Urinary bladder (tissue), 4 donors: ENCODE data around the gene PITPNC1. TPM values are rescaled to one million over a fixed set of nuclear protein-coding genes. Genes with fewer than 3 reads are reported as not detected.
"Not testable (repeated sequence)": the region's sequence is repeated elsewhere in the genome, so short reads cannot be mapped to it uniquely, and the experiment has no call there.

ENCODE experiments used
- DNase-seq: peaks from one replicate; pipeline ENCODE4 v3.0.0-alpha.2; 2015; ENCODE audit errors: extremely low spot score
- H3K27ac ChIP-seq: one replicate; pipeline ENCODE4 v1.5.1; 2013; ENCODE audit warnings: low read depth, mild to moderate bottlenecking, moderate library complexity
- H3K36me3 ChIP-seq: one replicate; pipeline ENCODE4 v1.6.1; 2013; ENCODE audit warnings: mild to moderate bottlenecking, moderate library complexity; ENCODE audit not compliant: insufficient read depth
- H3K4me1 ChIP-seq: one replicate; pipeline ENCODE4 v1.6.1; 2013; ENCODE audit warnings: mild to moderate bottlenecking, moderate library complexity; ENCODE audit not compliant: insufficient read depth
- H3K4me3 ChIP-seq: one replicate; pipeline ENCODE4 v1.5.1; 2013; ENCODE audit warnings: low read depth, low read length
- WGBS: extraction: QIAGEN DNeasy Blood & Tissue Kit; methylation state at CpG from one replicate; pipeline ENCODE4 v1.1.7; 2013; 5-methylcytosine and 5-hydroxymethylcytosine counted together
- polyA plus RNA-seq: library from polyadenylated mRNA; stranded (reverse); fragments of 200-250 nt; gene quantifications from one replicate; pipeline ENCODE4 v1.2.3, GENCODE V29; 2013
- total RNA-seq: library from RNA; depleted of rRNA; stranded (reverse); fragments of >200 nt; gene quantifications from one replicate; pipeline ENCODE4 v1.2.3, GENCODE V29; 2014
- donor health status: healthy with polysubstance abuse.
- donor health status: healthy.

Gene PITPNC1
- total and polyA plus RNA-seq, 2 donors: 9.3 to 13.4 TPM

- Histone ChIP-seq H3K36me3 (no peaks in the 10 kb centered on the region), H3K4me1 (no peaks in the 10 kb centered on the region), H3K27ac (no peak overlapping the region), H3K4me3 (no peak overlapping the region)
- DNase-seq: no peak
- WGBS: 99% methylated on average over 1 of the region's 1 CpG
Observed at GRCh38 chr17:67417507-67417906, 40.4 kb downstream of the PITPNC1 start.

GRCh38 chr17:67420994-67421393 is 43.9 kb downstream of the PITPNC1 start:
- WGBS: 84% methylated on average over 5 of the region's 5 CpGs

GRCh38 chr17:67421869-67422273 is 44.8 kb downstream of the PITPNC1 start:
- Histone ChIP-seq H3K4me3 (no peak overlapping the region), H3K36me3 (no peaks in the 10 kb centered on the region), H3K4me1 (no peaks in the 10 kb centered on the region), H3K27ac (no peak overlapping the region)
- WGBS: 69% methylated on average over 3 of the region's 3 CpGs
- DNase-seq: no peak

More at GRCh38 chr17:67420994-67421393, 43.9 kb downstream of the PITPNC1 start:
- Histone ChIP-seq H3K36me3 (no peaks in the 10 kb centered on the region), H3K27ac (no peak overlapping the region), H3K4me3 (no peak overlapping the region), H3K4me1 (no peaks in the 10 kb centered on the region)
- no peak for DNase-seq

GRCh38 chr17:67422296-67422695 is 45.2 kb downstream of the PITPNC1 start:
- 91% methylated on average over 4 of the region's 4 CpGs for WGBS

DNA sequence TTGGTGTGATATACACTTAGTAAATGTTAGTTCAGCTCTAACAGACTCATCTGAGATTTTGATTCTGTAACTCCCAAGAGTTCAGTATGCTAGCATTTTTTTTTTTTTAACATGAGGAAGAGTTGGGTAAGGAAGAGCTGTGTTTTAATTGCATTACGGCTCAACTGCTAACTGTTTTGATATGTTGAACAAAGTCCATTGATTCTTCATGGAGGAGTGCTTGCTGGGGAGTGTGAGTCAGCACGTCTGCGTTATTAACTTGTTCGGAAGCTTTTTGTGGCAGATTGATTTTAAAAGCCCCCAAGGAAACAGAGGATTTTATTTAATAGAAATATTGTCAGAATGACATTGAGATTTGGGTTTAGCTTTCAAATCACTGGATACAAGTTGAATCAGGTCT is 45.8 kb downstream of the PITPNC1 start:
- Histone ChIP-seq H3K4me1 (no peaks in the 10 kb centered on the region), H3K36me3 (no peaks in the 10 kb centered on the region), H3K27ac (no peak overlapping the region), H3K4me3 (no peak overlapping the region)
- DNase-seq: no peak
- 85% methylated on average over 4 of the region's 4 CpGs for WGBS

More at GRCh38 chr17:67422296-67422695, 45.2 kb downstream of the PITPNC1 start:
- DNase-seq, H3K4me1 ChIP-seq, H3K36me3 ChIP-seq, H3K4me3 ChIP-seq: not testable (repeated sequence)
- peak overlapping the region; percentile 51 for H3K27ac ChIP-seq

- no peak overlapping the region for H3K27ac ChIP-seq
- 97% methylated on average over 5 of the region's 5 CpGs for WGBS
- H3K4me3 ChIP-seq: no peak overlapping the region
- H3K4me1 ChIP-seq: no peaks in the 10 kb centered on the region
- no peak for DNase-seq
- H3K36me3 ChIP-seq: no peaks in the 10 kb centered on the region
Observed at GRCh38 chr17:67425571-67426160, 48.6 kb downstream of the PITPNC1 start.

GRCh38 chr17:67427424-67427823 is 50.3 kb downstream of the PITPNC1 start:
- Histone ChIP-seq H3K27ac (no peak overlapping the region), H3K4me1 (no peaks in the 10 kb centered on the region), H3K36me3 (no peaks in the 10 kb centered on the region), H3K4me3 (no peak overlapping the region)
- no peak for DNase-seq
- WGBS: 86% methylated on average over 4 of the region's 4 CpGs

- not testable (repeated sequence) for H3K27ac ChIP-seq, H3K4me3 ChIP-seq, H3K36me3 ChIP-seq, DNase-seq, H3K4me1 ChIP-seq
- 98% methylated on average over 4 of the region's 4 CpGs for WGBS
Observed at GRCh38 chr17:67430515-67430914, 53.4 kb downstream of the PITPNC1 start.

GRCh38 chr17:67431249-67432015 is 54.4 kb downstream of the PITPNC1 start:
- H3K4me3 ChIP-seq: no peak overlapping the region
- no peak for DNase-seq
- 59% methylated on average over 9 of the region's 9 CpGs for WGBS
- no peak overlapping the region for H3K27ac ChIP-seq
- H3K36me3 ChIP-seq: no peaks in the 10 kb centered on the region
- H3K4me1 ChIP-seq: no peaks in the 10 kb centered on the region

DNA sequence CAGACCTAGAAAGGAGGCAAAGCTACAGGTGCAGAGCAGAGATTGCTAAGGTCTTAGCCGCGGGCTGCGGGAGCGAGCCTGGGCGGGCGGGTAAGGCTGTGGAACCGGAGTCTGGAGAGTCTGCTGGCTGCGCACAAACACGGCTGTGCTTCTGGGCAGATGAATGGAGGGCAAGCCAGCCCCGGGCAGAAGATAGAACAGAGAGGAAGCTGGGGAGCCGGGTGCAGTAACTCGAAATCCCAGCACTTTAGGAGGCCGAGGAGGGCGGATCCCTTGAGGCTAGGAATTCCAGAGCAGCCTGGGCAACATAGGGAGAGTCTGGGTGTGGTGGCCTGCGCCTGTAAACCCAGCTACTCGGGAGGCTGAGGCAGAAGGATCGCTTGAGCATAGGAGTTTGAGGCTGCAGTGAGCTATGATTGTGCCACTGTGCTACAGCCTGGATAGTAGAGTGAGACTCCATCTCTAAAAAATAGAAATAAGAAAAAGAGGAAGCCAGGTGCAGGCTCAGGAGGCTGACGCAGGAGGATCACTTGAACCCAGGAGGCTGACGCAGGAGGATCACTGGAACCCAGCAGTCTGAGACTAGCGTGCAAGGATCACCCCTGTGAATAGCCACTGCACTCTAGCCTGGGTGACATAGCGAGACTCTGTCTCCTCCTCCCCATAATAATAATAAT is 56.3 kb downstream of the PITPNC1 start:
- Histone ChIP-seq H3K27ac (no peak overlapping the region), H3K36me3 (no peaks in the 10 kb centered on the region), H3K4me1 (no peaks in the 10 kb centered on the region), H3K4me3 (no peak overlapping the region)
- WGBS: 92% methylated on average over 21 of the region's 21 CpGs
- DNase-seq: no peak

GRCh38 chr17:67434061-67434525 is 57.0 kb downstream of the PITPNC1 start:
- no peak overlapping the region for H3K4me3 ChIP-seq
- no peaks in the 10 kb centered on the region for H3K36me3 ChIP-seq
- no peak overlapping the region for H3K27ac ChIP-seq
- WGBS: 76% methylated on average over 6 of the region's 6 CpGs
- no peaks in the 10 kb centered on the region for H3K4me1 ChIP-seq
- no peak for DNase-seq

DNA sequence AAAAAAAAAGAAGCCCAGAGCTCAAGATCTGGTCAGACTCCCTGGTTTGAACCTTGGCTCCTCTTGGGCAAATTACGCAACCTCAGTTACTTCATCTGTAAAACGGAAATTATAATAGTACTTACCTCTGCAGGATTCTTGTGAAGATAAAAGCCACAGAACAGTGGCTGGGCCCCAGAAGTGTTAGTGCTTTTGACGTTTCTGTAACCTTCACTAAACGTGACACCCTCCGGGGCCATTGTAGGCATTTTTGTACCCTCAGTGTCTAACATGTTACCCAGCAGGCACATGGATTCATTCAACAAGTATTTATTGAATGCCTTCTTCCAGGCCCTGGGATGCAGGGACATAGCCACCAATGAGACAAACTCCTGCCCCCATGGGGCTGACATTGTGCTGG is 58.0 kb downstream of the PITPNC1 start:
- 84% methylated on average over 5 of the region's 5 CpGs for WGBS
- Histone ChIP-seq H3K36me3 (no peaks in the 10 kb centered on the region), H3K27ac (no peak overlapping the region), H3K4me3 (no peak overlapping the region), H3K4me1 (no peaks in the 10 kb centered on the region)
- DNase-seq: no peak

DNA sequence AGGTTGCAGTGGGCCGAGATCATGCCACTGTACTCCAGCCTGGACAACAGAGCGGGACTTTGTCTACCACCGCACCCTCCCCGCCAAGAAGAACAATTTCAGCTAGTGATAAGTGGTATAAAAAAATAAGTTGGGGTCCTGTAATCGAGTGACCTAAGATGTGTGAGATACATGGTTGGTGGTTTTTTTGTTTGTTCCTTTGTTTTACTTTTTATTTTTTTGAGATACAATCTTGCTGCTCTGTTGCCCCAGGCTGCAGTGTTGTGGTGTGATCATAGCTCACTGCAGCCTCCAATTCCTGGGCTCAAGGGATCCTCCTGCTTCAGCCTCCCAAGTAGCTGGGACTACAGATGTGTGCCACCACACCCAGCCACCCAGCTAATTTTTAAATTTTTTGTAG is 58.7 kb downstream of the PITPNC1 start:
- no peaks in the 10 kb centered on the region for H3K36me3 ChIP-seq
- no peak overlapping the region for H3K27ac ChIP-seq
- H3K4me1 ChIP-seq: no peaks in the 10 kb centered on the region
- 95% methylated on average over 5 of the region's 5 CpGs for WGBS
- H3K4me3 ChIP-seq: no peak overlapping the region
- DNase-seq: no peak

GRCh38 chr17:67436233-67436632 is 59.2 kb downstream of the PITPNC1 start:
- no peak overlapping the region for H3K27ac ChIP-seq
- DNase-seq: no peak
- 76% methylated on average over 10 of the region's 10 CpGs for WGBS

More at GRCh38 chr17:67436233-67436632, 59.2 kb downstream of the PITPNC1 start:
- no peak overlapping the region for H3K4me3 ChIP-seq
- H3K36me3 ChIP-seq: no peaks in the 10 kb centered on the region
- H3K4me1 ChIP-seq: no peaks in the 10 kb centered on the region
